A204.1 (cell line): ENCODE data around the gene THEM4.
"Not testable (repeated sequence)": the region's sequence is repeated elsewhere in the genome, so short reads cannot be mapped to it uniquely, and the experiment has no call there.

Source experiments
- FAIRE-seq: peaks from 2 replicates; lab custom pipeline; 2012; peaks lifted over from hg19 to GRCh38; lab: Jason Lieb, UNC

The THEM4 gene

GRCh38 chr1:151934048-151934493 lies 24.8 kb upstream of the THEM4 start:
- FAIRE-seq = peak; percentile 39

GRCh38 chr1:151924691-151925587 lies 15.6 kb upstream of the THEM4 start:
- FAIRE-seq = no peak

GRCh38 chr1:151923422-151923821 lies 14.1 kb upstream of the THEM4 start:
- no peak for FAIRE-seq

GRCh38 chr1:151920149-151920548 lies 10.8 kb upstream of the THEM4 start:
- FAIRE-seq = no peak

GRCh38 chr1:151918819-151919610 lies 9.7 kb upstream of the THEM4 start:
- FAIRE-seq = no peak

- no peak for FAIRE-seq
Measured at GRCh38 chr1:151918156-151918555, 8.8 kb upstream of the THEM4 start.

- FAIRE-seq = no peak
Measured at GRCh38 chr1:151916726-151917370, 7.5 kb upstream of the THEM4 start.

- no peak for FAIRE-seq
Measured at GRCh38 chr1:151915061-151915686, 5.9 kb upstream of the THEM4 start.

GRCh38 chr1:151914076-151914475 lies 4.8 kb upstream of the THEM4 start:
- FAIRE-seq = no peak

- FAIRE-seq = no peak
Measured at GRCh38 chr1:151912973-151913372, 3.7 kb upstream of the THEM4 start.

- FAIRE-seq = no peak
Measured at GRCh38 chr1:151908228-151908691, 1.1 kb downstream of the THEM4 start.

- FAIRE-seq = no peak
Measured at GRCh38 chr1:151907363-151908139, 1.8 kb downstream of the THEM4 start.

GRCh38 chr1:151906324-151906645 lies 3.0 kb downstream of the THEM4 start:
- not testable (repeated sequence) for FAIRE-seq

GRCh38 chr1:151905443-151906323 lies 3.6 kb downstream of the THEM4 start:
- FAIRE-seq = not testable (repeated sequence)

GRCh38 chr1:151905070-151905442 lies 4.3 kb downstream of the THEM4 start:
- no peak for FAIRE-seq

- no peak for FAIRE-seq
Measured at GRCh38 chr1:151902858-151903257, 6.5 kb downstream of the THEM4 start.

- FAIRE-seq = not testable (repeated sequence)
Measured at GRCh38 chr1:151900804-151901203, 8.5 kb downstream of the THEM4 start.

- FAIRE-seq = no peak
Measured at GRCh38 chr1:151898519-151898991, 10.8 kb downstream of the THEM4 start.

GRCh38 chr1:151897991-151898431 lies 11.3 kb downstream of the THEM4 start:
- no peak for FAIRE-seq
